ENCODE data around the gene BOD1. TPM values are rescaled to one million over a fixed set of nuclear protein-coding genes. Genes with fewer than 3 reads are reported as not detected.

Gene BOD1
- total RNA-seq, 1 donor from 2014 or later, result 27.3 TPM

DNA sequence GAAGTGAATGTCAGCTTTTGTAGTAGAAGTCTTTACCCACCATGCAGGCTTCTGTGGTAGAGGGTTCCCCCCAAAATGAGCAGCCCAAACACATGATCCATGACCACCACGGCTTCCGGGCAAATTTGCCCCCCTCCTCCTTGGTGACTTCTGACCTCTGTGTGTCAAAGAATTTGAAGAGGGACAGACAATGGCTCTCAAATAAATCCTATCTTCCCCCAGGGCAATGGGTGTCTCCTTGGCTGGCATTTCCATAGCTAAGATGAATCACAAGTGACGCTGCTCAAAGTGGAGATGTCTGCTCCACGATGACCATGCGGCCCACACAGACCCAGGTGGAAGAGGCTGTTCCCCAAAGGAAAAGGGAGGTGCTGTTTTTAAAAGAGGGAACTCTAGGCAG, 30.2 kb upstream of the BOD1 start:
- Mint-ChIP-seq H3K27me3 (ENCODE audit: insufficient read depth) (peaks cover 7% of the 10 kb centered on the region), H3K36me3 (ENCODE audit: low read depth) (no peaks in the 10 kb centered on the region), H3K4me3 (no peak overlapping the region), H3K27ac (no peak overlapping the region), H3K9me3 (no peaks in the 10 kb centered on the region), H3K4me1 (ENCODE audit: low read depth) (no peaks in the 10 kb centered on the region)
- intact Hi-C loops (cut with micrococcal nuclease), result no loop called here
- no peak for DNase-seq (ENCODE audit: low spot score)

DNA sequence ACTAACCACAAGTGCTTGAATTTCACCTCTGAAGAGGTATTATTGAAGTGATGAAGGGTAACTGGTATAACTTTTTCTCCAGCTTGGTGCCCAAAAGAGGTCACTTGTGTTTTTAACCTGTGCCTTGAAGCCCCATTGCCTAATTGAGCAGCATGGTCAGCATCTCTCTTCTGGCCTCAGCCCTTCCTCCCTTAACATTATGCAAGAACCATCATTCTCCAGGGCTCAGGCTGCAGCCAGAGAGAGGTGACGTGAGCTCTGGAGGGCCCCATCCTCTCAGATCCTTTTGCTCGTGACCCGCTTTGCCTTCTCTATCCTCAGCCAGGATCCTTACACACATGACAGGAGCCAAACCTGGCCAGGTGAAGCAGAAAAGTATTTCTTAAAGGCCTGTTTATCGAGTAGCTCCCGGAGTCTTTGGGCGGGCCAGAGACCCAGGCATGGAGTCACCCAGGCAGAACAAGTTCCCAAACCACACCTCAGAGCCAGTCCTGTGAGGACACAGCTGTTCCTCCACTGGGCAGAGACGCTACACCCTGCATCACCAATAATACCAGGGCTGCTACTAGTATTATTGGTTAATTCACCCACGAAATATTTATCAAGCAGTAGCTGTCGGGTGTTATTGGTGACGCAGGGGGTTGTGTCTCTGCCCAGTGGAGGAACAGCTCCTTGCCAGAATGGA, 29.6 kb upstream of the BOD1 start:
- intact Hi-C loops (cut with micrococcal nuclease), result no loop called here
- Mint-ChIP-seq H3K4me3 (no peak overlapping the region), H3K27me3 (ENCODE audit: insufficient read depth) (peaks cover 5% of the 10 kb centered on the region), H3K27ac (no peak overlapping the region), H3K4me1 (ENCODE audit: low read depth) (no peaks in the 10 kb centered on the region), H3K36me3 (ENCODE audit: low read depth) (no peaks in the 10 kb centered on the region), H3K9me3 (no peaks in the 10 kb centered on the region)
- DNase-seq (ENCODE audit: low spot score), result no peak

DNA sequence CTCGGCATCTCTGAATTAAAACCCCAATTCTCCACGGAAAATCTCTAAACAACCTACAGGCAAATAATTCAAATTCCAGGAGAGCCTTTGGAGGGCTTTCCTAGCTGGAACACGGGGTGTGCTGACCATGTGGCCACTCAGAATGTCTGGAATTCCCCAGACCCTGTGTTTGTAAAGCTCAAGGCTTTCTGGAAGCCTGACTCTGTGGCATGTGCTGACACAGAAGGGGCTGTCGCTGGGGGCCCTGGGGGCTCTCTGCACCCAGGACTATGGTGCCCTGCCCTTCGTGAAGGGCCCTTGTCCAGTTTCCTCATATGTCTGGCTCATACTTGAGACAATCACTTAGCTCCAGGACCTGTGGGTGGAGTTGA, 29.0 kb upstream of the BOD1 start:
- Mint-ChIP-seq H3K36me3 (ENCODE audit: low read depth) (no peaks in the 10 kb centered on the region), H3K27ac (no peak overlapping the region), H3K4me1 (ENCODE audit: low read depth) (no peaks in the 10 kb centered on the region), H3K4me3 (no peak overlapping the region), H3K9me3 (no peaks in the 10 kb centered on the region), H3K27me3 (ENCODE audit: insufficient read depth) (no peaks in the 10 kb centered on the region)
- no peak for DNase-seq (ENCODE audit: low spot score)
- intact Hi-C loops (cut with micrococcal nuclease), result no loop called here

DNA sequence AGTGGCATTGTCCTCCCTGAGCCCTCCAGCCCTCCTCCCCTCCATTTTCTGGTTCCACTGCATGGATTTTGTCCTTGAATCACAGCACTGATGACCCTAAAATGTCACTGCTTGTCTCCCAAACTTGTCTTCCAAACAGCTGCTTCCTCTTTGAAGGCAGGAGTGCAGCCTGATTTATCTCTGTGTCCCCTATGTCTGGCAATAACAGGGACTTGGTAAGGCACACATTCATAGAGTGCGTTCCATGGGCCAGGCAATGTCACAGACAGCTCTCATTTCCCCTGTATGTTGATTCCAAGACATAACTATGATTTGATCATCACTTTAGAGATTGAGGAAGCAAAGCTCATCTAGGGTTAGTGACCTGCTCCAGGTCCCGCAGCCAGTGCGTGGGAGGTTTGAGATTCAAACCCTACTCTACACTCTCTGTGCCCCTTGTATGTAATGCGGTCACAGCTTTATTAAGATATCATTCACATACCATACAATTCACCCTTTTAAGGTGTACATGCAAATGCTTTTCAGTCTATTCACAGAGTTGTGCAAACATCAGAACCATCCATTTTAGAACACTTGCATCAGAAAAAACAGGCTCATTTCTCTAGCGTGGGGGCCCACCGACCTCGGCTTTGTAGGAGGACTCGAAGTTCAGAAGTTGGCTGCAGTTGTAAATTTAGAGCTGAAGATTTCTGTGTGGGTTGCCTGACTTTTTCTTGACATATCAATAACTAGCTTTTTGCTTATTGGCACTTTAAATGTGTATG, 28.4 kb upstream of the BOD1 start:
- no peak for DNase-seq (ENCODE audit: low spot score)
- Mint-ChIP-seq H3K4me1 (ENCODE audit: low read depth) (no peaks in the 10 kb centered on the region), H3K9me3 (no peaks in the 10 kb centered on the region), H3K27me3 (ENCODE audit: insufficient read depth) (no peaks in the 10 kb centered on the region), H3K4me3 (no peak overlapping the region), H3K27ac (no peak overlapping the region), H3K36me3 (ENCODE audit: low read depth) (no peaks in the 10 kb centered on the region)
- intact Hi-C loops (cut with micrococcal nuclease), result no loop called here

DNA sequence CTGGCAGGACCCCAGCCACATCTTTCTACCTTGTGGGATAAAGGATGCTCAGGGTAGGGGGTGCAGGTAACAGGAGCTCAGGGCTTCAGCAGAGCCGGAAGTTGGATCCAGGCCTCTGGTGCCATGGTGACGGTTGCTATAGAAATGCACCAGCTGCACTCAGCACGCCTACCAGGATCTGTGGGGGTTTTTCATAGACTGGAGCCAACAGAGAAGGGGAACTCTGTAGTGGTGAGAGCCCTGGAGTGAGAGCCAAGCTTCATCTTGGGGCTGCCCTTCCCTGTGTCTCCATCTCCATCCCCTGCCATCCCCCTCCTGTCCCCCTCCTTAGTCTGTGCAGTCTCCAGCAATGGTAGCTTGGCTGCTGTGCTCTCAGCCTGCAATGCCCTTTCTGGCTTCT, 27.5 kb upstream of the BOD1 start:
- Mint-ChIP-seq H3K4me3 (no peak overlapping the region), H3K27me3 (ENCODE audit: insufficient read depth) (no peaks in the 10 kb centered on the region), H3K36me3 (ENCODE audit: low read depth) (no peaks in the 10 kb centered on the region), H3K4me1 (ENCODE audit: low read depth) (no peaks in the 10 kb centered on the region), H3K27ac (no peak overlapping the region), H3K9me3 (no peaks in the 10 kb centered on the region)
- intact Hi-C loops (cut with micrococcal nuclease), result no loop called here
- DNase-seq (ENCODE audit: low spot score), result no peak

DNA sequence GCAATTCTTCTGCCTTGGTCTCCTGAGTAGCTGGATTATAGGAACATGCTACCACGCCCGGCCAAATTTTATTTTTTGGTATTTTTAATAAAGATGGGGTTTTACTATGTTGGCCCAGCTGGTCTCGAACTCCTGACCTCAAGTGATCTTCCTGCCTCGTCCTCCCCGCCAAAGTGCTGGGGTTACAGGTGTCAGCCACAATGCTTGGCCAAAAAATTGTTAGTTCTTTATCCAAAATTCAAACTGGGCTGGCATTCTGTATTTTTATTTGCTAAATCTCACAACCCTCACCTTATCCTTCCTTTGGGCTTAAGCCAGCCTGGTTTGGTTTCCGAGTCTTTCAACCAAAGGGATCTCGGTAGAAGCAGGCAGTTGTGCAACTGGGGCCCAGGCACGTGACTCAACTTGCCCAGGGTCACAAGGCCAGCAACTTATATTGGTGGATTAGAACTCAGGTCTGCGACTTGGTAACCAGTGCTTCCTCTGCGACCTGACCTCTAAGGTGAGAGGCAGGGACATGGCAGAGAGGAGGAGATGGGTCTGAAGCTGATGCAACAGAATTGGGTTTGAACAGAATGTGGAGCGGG, 26.5 kb upstream of the BOD1 start:
- Mint-ChIP-seq H3K4me1 (ENCODE audit: low read depth) (no peaks in the 10 kb centered on the region), H3K4me3 (no peak overlapping the region), H3K27ac (no peak overlapping the region), H3K9me3 (no peaks in the 10 kb centered on the region), H3K36me3 (ENCODE audit: low read depth) (no peaks in the 10 kb centered on the region), H3K27me3 (ENCODE audit: insufficient read depth) (no peaks in the 10 kb centered on the region)
- intact Hi-C loops (cut with micrococcal nuclease), result no loop called here
- no peak for DNase-seq (ENCODE audit: low spot score)

DNA sequence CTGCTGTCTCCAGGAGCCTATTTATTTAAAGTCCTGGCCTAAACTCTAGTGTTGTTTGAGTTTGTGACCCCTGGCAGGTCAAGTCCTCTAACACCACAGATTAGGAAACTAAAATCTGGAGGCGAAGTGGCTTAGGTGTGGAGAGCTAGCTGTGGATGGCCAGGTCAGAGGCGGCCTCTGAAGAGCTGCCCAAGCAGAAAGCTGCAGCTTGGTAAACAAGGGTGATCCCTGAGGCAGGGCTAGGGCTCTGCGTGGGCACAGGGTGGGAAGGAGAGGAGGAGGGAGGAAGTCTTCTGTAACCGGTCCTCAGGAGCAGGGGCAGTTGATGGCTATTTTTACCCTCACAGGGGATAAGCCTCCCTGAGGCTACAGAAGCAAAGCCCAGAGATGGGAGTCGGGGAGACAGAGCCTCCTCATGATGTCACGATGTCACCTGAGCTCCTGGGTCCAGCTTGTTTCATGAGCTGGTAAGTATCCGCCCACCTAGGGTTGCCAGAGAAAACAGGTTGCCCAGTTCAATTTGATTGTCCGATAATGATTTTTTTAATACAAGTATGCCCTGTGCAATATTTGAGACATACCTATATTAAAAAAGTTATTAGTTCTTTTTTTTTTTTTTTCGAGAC, 25.9 kb upstream of the BOD1 start:
- H3K27me3 Mint-ChIP-seq (ENCODE audit: insufficient read depth), result no peaks in the 10 kb centered on the region
- DNase-seq (ENCODE audit: low spot score), result no peak
- intact Hi-C loops (cut with micrococcal nuclease), result no loop called here
- H3K4me1 Mint-ChIP-seq (ENCODE audit: low read depth), result no peaks in the 10 kb centered on the region
- H3K9me3 Mint-ChIP-seq, result no peaks in the 10 kb centered on the region
- no peak overlapping the region for H3K4me3 Mint-ChIP-seq
- H3K27ac Mint-ChIP-seq, result no peak overlapping the region
- H3K36me3 Mint-ChIP-seq (ENCODE audit: low read depth), result no peaks in the 10 kb centered on the region

DNA sequence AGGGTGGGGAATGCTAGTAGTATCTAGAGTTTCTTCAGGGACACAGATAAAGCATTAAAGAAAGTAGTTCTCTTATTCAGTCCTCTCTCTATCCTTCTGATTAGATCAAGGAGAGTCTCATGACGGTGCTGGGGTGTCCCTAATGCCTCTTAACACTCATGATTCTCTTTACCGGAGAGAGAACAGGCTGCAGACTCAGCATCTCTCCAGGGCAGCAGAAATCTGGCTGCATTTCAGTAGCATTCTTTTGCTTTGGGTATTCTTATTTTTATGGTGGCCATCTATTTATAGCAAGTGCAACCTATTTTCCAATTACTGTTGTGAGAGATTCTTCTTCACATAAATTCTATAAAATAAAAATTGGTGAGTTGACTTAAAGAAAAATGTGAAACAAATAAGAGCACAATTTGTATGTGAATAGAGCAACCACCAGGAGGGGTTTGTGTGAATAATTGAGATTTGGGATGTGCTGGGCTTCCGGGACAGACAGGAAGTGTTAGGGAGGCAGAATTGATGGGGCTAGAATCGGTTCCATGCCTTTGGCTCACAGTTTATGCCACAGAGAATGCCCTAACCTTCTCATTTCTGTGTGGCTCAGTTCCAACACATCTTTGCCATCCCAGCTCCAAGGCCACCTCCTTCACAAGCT, 23.8 kb upstream of the BOD1 start:
- no peaks in the 10 kb centered on the region for H3K27me3 Mint-ChIP-seq (ENCODE audit: insufficient read depth)
- H3K36me3 Mint-ChIP-seq (ENCODE audit: low read depth), result no peaks in the 10 kb centered on the region
- H3K9me3 Mint-ChIP-seq, result no peaks in the 10 kb centered on the region

DNA sequence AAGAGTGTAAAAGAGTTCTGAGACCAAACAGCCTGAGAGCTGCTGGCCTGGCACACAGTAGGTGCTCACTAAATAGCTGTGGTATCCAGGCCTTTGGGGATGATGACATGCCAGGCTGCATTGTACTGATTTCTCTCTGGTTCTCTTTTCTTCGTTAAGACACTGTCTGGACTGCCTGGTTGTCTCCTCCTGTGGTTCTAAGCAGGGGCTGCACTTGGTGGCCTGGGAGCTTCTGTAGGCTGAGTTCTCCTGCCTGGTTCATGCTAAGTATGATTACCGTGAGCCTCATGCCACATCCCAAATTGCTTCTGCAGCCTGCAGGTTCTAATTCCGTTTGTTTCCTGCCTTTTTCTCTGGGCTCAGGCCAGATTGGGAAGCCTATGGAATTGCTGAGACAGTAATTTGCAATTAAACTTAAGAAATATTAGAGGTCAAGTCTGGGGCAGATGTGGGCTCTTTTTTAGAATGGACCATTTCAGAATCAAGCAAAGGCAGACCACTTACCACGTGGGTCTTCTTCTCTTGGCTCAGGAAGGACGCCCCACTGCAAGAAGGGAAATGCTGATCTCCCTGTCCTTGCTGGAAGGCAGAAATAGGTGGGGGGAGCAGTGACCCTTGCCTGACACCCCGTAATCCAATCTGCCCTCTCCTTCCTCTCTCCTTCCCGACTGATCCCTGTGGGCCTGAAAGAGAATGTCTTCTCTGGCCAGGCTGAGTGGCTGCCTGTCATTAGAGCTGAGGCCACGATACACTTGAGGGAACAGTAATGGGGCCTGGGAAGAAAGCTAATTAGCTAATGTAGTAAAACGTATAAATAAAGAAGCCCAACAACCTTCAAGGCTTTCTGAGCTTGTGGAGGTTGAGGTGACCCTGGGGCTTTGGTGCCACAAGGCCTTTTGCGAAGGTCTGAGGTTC, 21.9 kb upstream of the BOD1 start:
- H3K27ac Mint-ChIP-seq, result no peak overlapping the region
- H3K4me3 Mint-ChIP-seq, result no peak overlapping the region
- no peaks in the 10 kb centered on the region for H3K9me3 Mint-ChIP-seq
- H3K36me3 Mint-ChIP-seq (ENCODE audit: low read depth), result no peaks in the 10 kb centered on the region
- H3K27me3 Mint-ChIP-seq (ENCODE audit: insufficient read depth), result no peaks in the 10 kb centered on the region
- intact Hi-C loops (cut with micrococcal nuclease), result no loop called here
- no peak for DNase-seq (ENCODE audit: low spot score)
- no peaks in the 10 kb centered on the region for H3K4me1 Mint-ChIP-seq (ENCODE audit: low read depth)

More for the DNA sequence above, 23.8 kb upstream of the BOD1 start:
- intact Hi-C loops (cut with micrococcal nuclease), result no loop called here
- Mint-ChIP-seq H3K27ac (no peak overlapping the region), H3K4me1 (ENCODE audit: low read depth) (no peaks in the 10 kb centered on the region), H3K4me3 (no peak overlapping the region)
- no peak for DNase-seq (ENCODE audit: low spot score)

DNA sequence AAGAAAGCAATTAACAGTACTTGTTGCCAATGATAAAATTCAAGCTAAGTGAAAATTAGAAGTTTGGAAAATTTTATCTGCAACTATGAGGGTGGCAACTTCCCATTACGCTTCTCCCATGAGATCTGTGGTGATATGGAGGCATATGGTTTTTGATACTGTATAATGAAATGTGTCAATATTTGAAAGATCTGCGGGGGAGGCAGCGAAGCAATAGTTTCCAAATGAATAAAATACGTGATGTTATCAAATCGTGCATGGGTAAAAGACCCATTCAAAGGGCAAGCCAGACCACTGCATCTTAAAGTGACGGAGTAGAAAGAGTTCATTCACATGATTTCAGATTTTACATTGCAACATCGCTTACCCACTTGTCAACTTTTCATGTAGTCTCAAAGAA, 20.9 kb upstream of the BOD1 start:
- no peak for DNase-seq (ENCODE audit: low spot score)
- intact Hi-C loops (cut with micrococcal nuclease), result no loop called here
- no peak overlapping the region for H3K27ac Mint-ChIP-seq
- H3K27me3 Mint-ChIP-seq (ENCODE audit: insufficient read depth), result peaks cover 2% of the 10 kb centered on the region
- H3K4me3 Mint-ChIP-seq, result no peak overlapping the region
- H3K9me3 Mint-ChIP-seq, result no peaks in the 10 kb centered on the region
- no peaks in the 10 kb centered on the region for H3K36me3 Mint-ChIP-seq (ENCODE audit: low read depth)
- no peaks in the 10 kb centered on the region for H3K4me1 Mint-ChIP-seq (ENCODE audit: low read depth)

DNA sequence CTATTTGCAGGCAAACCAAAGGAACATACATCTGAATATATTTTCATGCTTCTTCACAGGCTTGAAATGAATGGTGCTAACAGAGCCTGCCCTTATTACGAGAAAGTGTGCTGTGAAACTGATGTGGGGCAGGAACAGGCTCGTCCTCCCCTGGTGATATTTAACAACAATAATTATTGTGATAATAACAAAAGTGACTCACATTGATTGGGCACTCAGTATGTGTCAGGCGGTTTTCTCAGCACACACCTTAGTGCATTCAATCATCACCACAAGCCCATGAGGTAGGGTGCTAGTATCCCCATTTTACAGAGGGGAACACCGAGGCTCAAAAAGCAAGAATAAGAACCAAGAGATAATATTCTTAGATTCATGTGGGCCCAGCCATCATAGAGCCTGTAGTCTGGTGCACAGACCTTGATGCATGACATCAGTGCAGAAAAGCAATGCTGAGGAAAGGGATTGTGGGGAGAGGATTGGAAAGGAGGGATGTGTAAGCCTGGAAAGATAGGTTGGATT, 18.1 kb upstream of the BOD1 start:
- Mint-ChIP-seq H3K27me3 (ENCODE audit: insufficient read depth) (peaks cover 2% of the 10 kb centered on the region), H3K4me1 (ENCODE audit: low read depth) (no peaks in the 10 kb centered on the region), H3K36me3 (ENCODE audit: low read depth) (no peaks in the 10 kb centered on the region), H3K27ac (no peak overlapping the region), H3K9me3 (no peaks in the 10 kb centered on the region), H3K4me3 (no peak overlapping the region)
- no peak for DNase-seq (ENCODE audit: low spot score)
- intact Hi-C loops (cut with micrococcal nuclease), result no loop called here

DNA sequence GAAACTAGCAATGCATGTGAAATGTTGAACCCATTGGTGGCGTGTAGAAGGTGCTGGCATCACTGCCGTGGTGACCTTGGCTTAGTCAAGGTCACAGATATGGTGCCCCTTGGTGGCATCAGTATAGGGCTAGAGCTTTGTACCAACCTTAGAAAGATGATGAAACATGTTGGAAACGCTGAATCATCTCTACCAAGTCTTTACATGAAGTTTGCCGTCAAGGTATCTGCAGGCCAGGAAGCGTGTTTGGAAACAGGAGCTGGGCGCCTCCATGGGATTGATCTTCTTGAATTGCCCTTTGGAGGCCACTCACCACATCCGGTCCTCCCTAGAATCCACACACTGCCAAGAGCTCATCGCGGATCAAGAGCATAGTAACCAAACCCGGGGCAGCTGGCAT, 16.9 kb upstream of the BOD1 start:
- intact Hi-C loops (cut with micrococcal nuclease), result no loop called here
- Mint-ChIP-seq H3K9me3 (no peaks in the 10 kb centered on the region), H3K4me3 (no peak overlapping the region), H3K27ac (no peak overlapping the region), H3K36me3 (ENCODE audit: low read depth) (no peaks in the 10 kb centered on the region), H3K4me1 (ENCODE audit: low read depth) (no peaks in the 10 kb centered on the region), H3K27me3 (ENCODE audit: insufficient read depth) (peaks cover 5% of the 10 kb centered on the region)
- DNase-seq (ENCODE audit: low spot score), result no peak
